ENCODE results near the gene CEP131.
A peak's percentile ranks its signal among the peaks of the same experiment; 100 is the strongest.

CEP131 gene

GRCh38 chr17:81222906-81223761, at the start of gene CEP131:
TSS of gene CEP131 (minus strand) at chr17:81222965. CDS start at chr17:81220056, 2,909 bp downstream.
- peak within 1 kb of the TSS; percentile 78 for H3K4me3 Mint-ChIP-seq
- H3K36me3 Mint-ChIP-seq (ENCODE audit: low read depth) = no peaks in the 10 kb centered on the region
- no peaks in the 10 kb centered on the region for H3K27me3 Mint-ChIP-seq
- H3K9me3 Mint-ChIP-seq = no peaks in the 10 kb centered on the region
- H3K27ac Mint-ChIP-seq = peak within 1 kb of the TSS; percentile 87
- H3K4me1 Mint-ChIP-seq (ENCODE audit: low read depth) = peaks cover 16% of the 10 kb centered on the region

- H3K9me3 Mint-ChIP-seq = no peaks in the 10 kb centered on the region
- H3K27ac Mint-ChIP-seq = no peak overlapping the region
These were observed 48.5 kb upstream of the CEP131 start for GRCh38 chr17:81271226-81271625.

DNA sequence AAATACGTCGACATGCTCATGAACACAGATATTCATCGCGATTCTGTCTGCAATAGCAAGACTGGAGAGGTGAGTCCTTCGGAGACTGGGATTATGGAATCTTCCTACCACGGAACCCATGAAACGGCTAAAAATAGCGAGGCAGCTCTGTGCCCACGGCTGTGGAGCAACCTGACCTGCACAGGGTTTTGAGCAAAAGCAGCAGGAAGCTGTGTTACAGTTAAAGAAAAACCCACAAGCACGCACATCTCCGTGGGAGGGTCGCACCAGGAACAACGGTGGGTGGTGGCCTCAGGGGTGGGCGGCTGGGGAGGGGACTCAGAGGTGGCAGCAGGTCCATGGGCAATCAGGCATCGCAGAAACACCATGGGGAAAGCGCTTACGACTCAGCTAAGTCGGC, 47.5 kb upstream of the CEP131 start:
- Mint-ChIP-seq H3K4me3 (no peak overlapping the region), H3K36me3 (ENCODE audit: low read depth) (peaks cover 43% of the 10 kb centered on the region), H3K9me3 (no peaks in the 10 kb centered on the region), H3K27ac (no peak overlapping the region), H3K27me3 (no peaks in the 10 kb centered on the region), H3K4me1 (ENCODE audit: low read depth) (peaks cover 3% of the 10 kb centered on the region)

More at GRCh38 chr17:81271226-81271625, 48.5 kb upstream of the CEP131 start:
- no peaks in the 10 kb centered on the region for H3K27me3 Mint-ChIP-seq
- H3K4me3 Mint-ChIP-seq = no peak overlapping the region
- peaks cover 40% of the 10 kb centered on the region for H3K36me3 Mint-ChIP-seq (ENCODE audit: low read depth)
- H3K4me1 Mint-ChIP-seq (ENCODE audit: low read depth) = peaks cover 3% of the 10 kb centered on the region

GRCh38 chr17:81267390-81268067, 44.8 kb upstream of the CEP131 start:
- H3K4me3 Mint-ChIP-seq = no peak overlapping the region
- H3K9me3 Mint-ChIP-seq = no peaks in the 10 kb centered on the region
- H3K27ac Mint-ChIP-seq = peak overlapping the region; percentile 17
- peaks cover 36% of the 10 kb centered on the region for H3K36me3 Mint-ChIP-seq (ENCODE audit: low read depth)
- no peaks in the 10 kb centered on the region for H3K27me3 Mint-ChIP-seq
- peaks cover 3% of the 10 kb centered on the region for H3K4me1 Mint-ChIP-seq (ENCODE audit: low read depth)

DNA sequence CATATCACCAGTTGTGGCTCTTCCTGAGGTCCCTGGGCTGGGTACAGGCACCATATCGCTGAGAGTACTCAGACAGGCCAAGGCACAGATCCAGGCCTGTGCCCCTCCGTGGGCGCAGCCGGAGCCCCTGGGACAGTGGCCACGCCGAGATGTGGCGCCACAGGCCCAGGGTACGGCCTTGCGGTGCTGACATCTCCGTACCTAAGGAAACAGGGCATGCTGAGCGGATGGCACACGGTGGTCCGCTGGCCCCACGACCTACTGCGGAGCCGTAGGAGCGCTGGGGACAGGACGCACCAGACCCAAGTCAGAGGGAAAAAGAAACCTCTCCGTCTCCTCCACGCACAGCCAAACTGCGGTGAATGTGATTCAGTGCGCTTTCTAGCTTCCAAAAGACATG, 42.8 kb upstream of the CEP131 start:
- no peak overlapping the region for H3K4me3 Mint-ChIP-seq
- peaks cover 3% of the 10 kb centered on the region for H3K4me1 Mint-ChIP-seq (ENCODE audit: low read depth)
- H3K9me3 Mint-ChIP-seq = no peaks in the 10 kb centered on the region
- H3K27ac Mint-ChIP-seq = no peak overlapping the region
- H3K27me3 Mint-ChIP-seq = no peaks in the 10 kb centered on the region
- peaks cover 31% of the 10 kb centered on the region for H3K36me3 Mint-ChIP-seq (ENCODE audit: low read depth)

- peaks cover 31% of the 10 kb centered on the region for H3K36me3 Mint-ChIP-seq (ENCODE audit: low read depth)
- no peak overlapping the region for H3K4me3 Mint-ChIP-seq
- no peaks in the 10 kb centered on the region for H3K27me3 Mint-ChIP-seq
- peaks cover 3% of the 10 kb centered on the region for H3K4me1 Mint-ChIP-seq (ENCODE audit: low read depth)
- no peaks in the 10 kb centered on the region for H3K9me3 Mint-ChIP-seq
- H3K27ac Mint-ChIP-seq = no peak overlapping the region
These were observed 41.9 kb upstream of the CEP131 start for GRCh38 chr17:81264640-81265039.

DNA sequence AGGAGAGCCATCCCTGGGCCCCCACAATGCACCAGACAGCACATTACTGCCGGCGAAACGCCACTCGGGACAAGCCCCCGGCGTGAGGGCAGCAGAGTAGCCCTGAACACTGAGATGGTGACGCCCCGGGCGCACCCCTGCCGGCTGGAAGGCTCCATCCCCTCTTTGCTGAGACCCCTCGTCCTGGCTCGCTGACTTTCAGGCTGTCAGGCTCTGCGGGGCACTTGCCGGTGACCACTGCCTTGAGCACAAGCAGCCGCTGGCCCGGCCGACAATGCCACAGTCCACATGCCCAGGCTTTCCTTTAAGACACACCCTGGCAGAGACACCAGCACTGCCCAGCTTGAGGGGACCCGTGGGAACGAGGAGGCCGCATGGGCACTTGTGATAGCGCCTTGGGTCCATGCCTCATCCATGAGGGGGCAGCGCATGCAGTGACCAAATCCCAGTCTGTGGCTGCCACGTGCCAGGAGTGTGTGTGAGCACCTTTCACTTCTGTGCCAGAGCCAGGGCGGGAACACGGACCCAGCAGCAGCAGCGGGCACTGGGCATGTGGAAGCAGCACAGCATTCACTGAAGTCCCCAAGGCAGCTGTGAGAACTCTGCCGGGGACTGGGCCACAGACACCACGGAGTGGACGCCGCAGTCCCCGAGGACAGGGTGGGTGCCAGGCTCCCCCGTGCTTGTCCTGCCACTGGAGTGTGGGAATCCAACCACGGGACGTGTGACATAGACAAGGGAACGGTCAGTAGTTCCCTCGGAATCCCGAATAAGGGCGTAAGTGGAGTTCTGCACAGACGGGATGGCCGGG, 40.8 kb upstream of the CEP131 start:
- Mint-ChIP-seq H3K27ac (no peak overlapping the region), H3K9me3 (no peaks in the 10 kb centered on the region), H3K4me3 (no peak overlapping the region), H3K36me3 (ENCODE audit: low read depth) (peaks cover 22% of the 10 kb centered on the region), H3K27me3 (no peaks in the 10 kb centered on the region), H3K4me1 (ENCODE audit: low read depth) (peaks cover 3% of the 10 kb centered on the region)

- no peaks in the 10 kb centered on the region for H3K27me3 Mint-ChIP-seq
- peaks cover 15% of the 10 kb centered on the region for H3K36me3 Mint-ChIP-seq (ENCODE audit: low read depth)
- no peaks in the 10 kb centered on the region for H3K4me1 Mint-ChIP-seq (ENCODE audit: low read depth)
- H3K4me3 Mint-ChIP-seq = no peak overlapping the region
- no peak overlapping the region for H3K27ac Mint-ChIP-seq
- H3K9me3 Mint-ChIP-seq = no peaks in the 10 kb centered on the region
These were observed 39.0 kb upstream of the CEP131 start for GRCh38 chr17:81261582-81262336.

DNA sequence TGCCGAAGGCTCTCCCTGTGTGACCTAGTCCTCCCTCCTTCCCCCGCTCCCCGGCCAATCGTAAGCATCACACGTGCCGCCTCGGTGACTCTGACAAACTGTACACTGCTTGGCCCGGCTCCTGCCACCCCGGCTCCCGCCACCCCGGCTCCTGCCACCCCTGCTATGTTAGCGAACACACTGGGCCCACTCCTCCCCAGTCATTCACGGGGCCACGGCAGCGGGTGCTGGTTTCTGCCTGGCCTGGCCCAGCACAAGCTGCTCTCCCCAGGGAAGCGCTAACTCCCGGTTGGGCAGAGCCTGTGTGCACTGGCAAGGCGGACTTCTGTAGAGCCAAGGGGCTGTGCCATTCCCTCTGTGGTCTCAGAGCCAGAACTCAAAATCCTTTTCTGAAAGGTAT, 38.3 kb upstream of the CEP131 start:
- Mint-ChIP-seq H3K9me3 (no peaks in the 10 kb centered on the region), H3K27ac (no peak overlapping the region), H3K27me3 (no peaks in the 10 kb centered on the region), H3K4me3 (no peak overlapping the region), H3K36me3 (ENCODE audit: low read depth) (peaks cover 15% of the 10 kb centered on the region), H3K4me1 (ENCODE audit: low read depth) (no peaks in the 10 kb centered on the region)

DNA sequence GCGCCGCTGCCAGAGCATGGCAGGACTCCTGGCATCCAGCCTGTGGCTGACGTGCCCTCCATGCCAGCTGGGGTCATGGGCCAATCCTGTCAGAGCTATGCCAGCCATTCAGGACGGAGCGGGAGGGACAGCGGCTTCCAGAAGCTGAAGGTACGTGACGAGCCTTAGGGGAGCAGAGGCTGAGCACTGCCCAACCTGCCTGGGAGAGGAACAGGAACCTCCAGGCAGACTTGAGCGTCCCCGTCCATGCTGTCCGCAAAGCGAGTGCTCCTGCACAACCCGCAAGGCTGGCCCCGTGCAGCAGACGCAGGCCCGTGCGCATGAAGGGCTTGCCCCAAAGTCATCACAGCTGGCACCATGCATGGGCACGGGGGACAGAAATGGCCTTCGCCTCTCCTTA, 37.9 kb upstream of the CEP131 start:
- H3K9me3 Mint-ChIP-seq = no peaks in the 10 kb centered on the region
- no peak overlapping the region for H3K27ac Mint-ChIP-seq
- H3K36me3 Mint-ChIP-seq (ENCODE audit: low read depth) = peaks cover 11% of the 10 kb centered on the region
- no peak overlapping the region for H3K4me3 Mint-ChIP-seq
- no peaks in the 10 kb centered on the region for H3K27me3 Mint-ChIP-seq
- no peaks in the 10 kb centered on the region for H3K4me1 Mint-ChIP-seq (ENCODE audit: low read depth)

- Mint-ChIP-seq H3K27me3 (no peaks in the 10 kb centered on the region), H3K27ac (no peak overlapping the region), H3K36me3 (ENCODE audit: low read depth) (peaks cover 7% of the 10 kb centered on the region), H3K4me1 (ENCODE audit: low read depth) (no peaks in the 10 kb centered on the region), H3K4me3 (no peak overlapping the region), H3K9me3 (no peaks in the 10 kb centered on the region)
These were observed 37.4 kb upstream of the CEP131 start for GRCh38 chr17:81260171-81260570.

GRCh38 chr17:81259058-81259605, 36.4 kb upstream of the CEP131 start:
- Mint-ChIP-seq H3K36me3 (ENCODE audit: low read depth) (peaks cover 7% of the 10 kb centered on the region), H3K27ac (no peak overlapping the region), H3K27me3 (no peaks in the 10 kb centered on the region), H3K4me3 (no peak overlapping the region), H3K4me1 (ENCODE audit: low read depth) (no peaks in the 10 kb centered on the region), H3K9me3 (no peaks in the 10 kb centered on the region)

DNA sequence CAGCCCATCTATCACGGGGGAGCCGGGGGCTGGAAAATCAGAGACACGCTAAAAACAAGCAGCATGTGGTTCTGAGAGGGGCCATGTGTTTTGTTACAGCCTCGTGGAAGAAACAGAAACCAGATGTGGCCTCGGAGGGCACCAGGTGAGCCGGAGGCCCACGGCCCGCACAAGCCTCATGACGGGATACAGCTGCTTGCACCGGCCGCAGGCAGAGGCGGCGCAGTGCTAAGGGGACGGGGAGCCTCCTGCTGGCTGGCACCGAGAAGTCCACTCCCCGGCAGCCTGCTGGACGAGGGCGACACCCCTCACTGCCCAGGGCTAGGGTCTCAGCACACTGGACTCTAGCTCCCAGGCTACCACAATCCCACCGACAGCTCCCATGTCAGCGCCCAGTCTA, 35.5 kb upstream of the CEP131 start:
- Mint-ChIP-seq H3K4me3 (no peak overlapping the region), H3K27me3 (no peaks in the 10 kb centered on the region), H3K27ac (no peak overlapping the region), H3K4me1 (ENCODE audit: low read depth) (peaks cover 1% of the 10 kb centered on the region), H3K9me3 (no peaks in the 10 kb centered on the region), H3K36me3 (ENCODE audit: low read depth) (peaks cover 8% of the 10 kb centered on the region)

DNA sequence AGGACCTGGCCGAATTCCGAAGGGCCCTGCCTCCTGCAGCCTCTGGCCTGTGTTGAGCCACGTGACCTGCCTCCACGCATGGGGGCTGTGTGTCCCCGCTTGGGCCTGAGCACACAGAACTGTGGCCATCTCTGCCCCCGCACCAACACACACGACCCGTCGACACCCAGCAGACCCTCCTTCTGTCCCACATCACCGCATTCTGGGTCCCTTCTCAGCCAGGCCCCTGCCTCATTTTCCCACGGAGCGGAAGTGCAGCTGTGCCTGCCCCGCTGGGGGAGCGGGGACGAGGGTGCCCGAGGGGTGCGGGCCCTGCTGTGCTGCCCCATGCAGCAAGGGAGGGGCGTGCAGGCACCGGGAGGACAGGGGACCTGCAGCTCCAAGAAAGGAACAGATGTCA, 34.8 kb upstream of the CEP131 start:
- no peak overlapping the region for H3K4me3 Mint-ChIP-seq
- peaks cover 4% of the 10 kb centered on the region for H3K4me1 Mint-ChIP-seq (ENCODE audit: low read depth)
- no peaks in the 10 kb centered on the region for H3K9me3 Mint-ChIP-seq

More for the DNA sequence above, 34.8 kb upstream of the CEP131 start:
- no peaks in the 10 kb centered on the region for H3K27me3 Mint-ChIP-seq
- H3K27ac Mint-ChIP-seq = no peak overlapping the region
- H3K36me3 Mint-ChIP-seq (ENCODE audit: low read depth) = peaks cover 9% of the 10 kb centered on the region

Data from stimulated activated naive CD8-positive, alpha-beta T cell treated with anti-CD3 and anti-CD28 coated beads, Interleukin-15, Interleukin-2, amounts not matched to agents 100 ng/mL and 50 ng/mL, for 24 hours (primary cell).